CD14-positive monocyte (primary cell): Measurements from ENCODE around the gene RNF175. TPM values are rescaled to one million over a fixed set of nuclear protein-coding genes. Genes with fewer than 3 reads are reported as not detected.

Experiments
- DNase-seq, 3 donors: peaks; one replicate each; pipeline ENCODE4 v3.0.0-alpha.2; 2011 to 2022
- H2AFZ ChIP-seq: 2 replicates; pipeline ENCODE4 v1.6.0; 2012; ENCODE audit warnings: mild to moderate bottlenecking, low read depth, low read length, inconsistent platforms; ENCODE audit not compliant: insufficient read depth, poor library complexity, severe bottlenecking
- H3K27ac ChIP-seq, 2 donors: 1 replicate in 1 of 2; 2 replicates in 1 of 2; pipeline ENCODE4 v1.5.1; 2012 to 2013; ENCODE audit warnings: low read length in 2 of 2, control low read depth in 1 of 2, inconsistent platforms in 1 of 2, low read depth in 1 of 2, mild to moderate bottlenecking in 1 of 2
- H3K27me3 ChIP-seq, 2 donors: one replicate each; pipeline versions ENCODE4 v1.6.0 to v1.6.1; 2011 to 2013; ENCODE audit warnings: low read length in 2 of 2; ENCODE audit not compliant: control insufficient read depth in 2 of 2, insufficient read depth in 2 of 2
- H3K36me3 ChIP-seq, 2 donors: replicated peaks in 1 of 2; 1 replicate in 1 of 2; 2 replicates in 1 of 2; pipeline versions ENCODE4 v1.5.1 to v1.6.1; 2012 to 2013; ENCODE audit warnings: low read length in 2 of 2, control low read depth in 1 of 2, inconsistent platforms in 1 of 2, mild to moderate bottlenecking in 1 of 2; ENCODE audit not compliant: insufficient read depth in 2 of 2, control insufficient read depth in 1 of 2
- H3K4me1 ChIP-seq, 2 donors: 1 replicate in 1 of 2; 2 replicates in 1 of 2; pipeline versions ENCODE4 v1.5.1 to v1.6.1; 2012 to 2013; ENCODE audit warnings: low read length in 2 of 2, control low read depth in 1 of 2, inconsistent platforms in 1 of 2, mild to moderate bottlenecking in 1 of 2, moderate library complexity in 1 of 2; ENCODE audit not compliant: insufficient read depth in 2 of 2, control insufficient read depth in 1 of 2
- H3K4me2 ChIP-seq: replicated peaks from 2 replicates; pipeline ENCODE3; 2012; ENCODE audit warnings: low read length, moderate library complexity, mild to moderate bottlenecking; ENCODE audit not compliant: poor library complexity, severe bottlenecking; ENCODE audit errors: extremely low read depth
- H3K4me3 ChIP-seq, 3 experiments: fragments of 200-600 bp in 1 of 3; sonication (generic) in 1 of 3; replicated peaks in 1 of 3; 1 replicate in 2 of 3; 2 replicates in 1 of 3; pipeline ENCODE4 v1.5.1; 2011 to 2013; ENCODE audit warnings: low read length in 3 of 3, mild to moderate bottlenecking in 3 of 3, control low read depth in 2 of 3, low read depth in 2 of 3, inconsistent platforms in 1 of 3, moderate library complexity in 1 of 3
- H3K79me2 ChIP-seq: 2 replicates; pipeline ENCODE4 v1.6.0; 2012; ENCODE audit warnings: mild to moderate bottlenecking, control low read depth, inconsistent platforms, low read length, moderate library complexity; ENCODE audit not compliant: insufficient read depth
- H3K9ac ChIP-seq: 2 replicates; pipeline ENCODE4 v1.6.0; 2017; ENCODE audit warnings: low read length, mild to moderate bottlenecking; ENCODE audit not compliant: insufficient read depth, poor library complexity, severe bottlenecking
- H3K9me3 ChIP-seq, 2 donors: replicated peaks in 1 of 2; 1 replicate in 1 of 2; 2 replicates in 1 of 2; pipeline versions ENCODE4 v1.5.1 to v1.6.1; 2012 to 2013; ENCODE audit warnings: low read length in 2 of 2, control low read depth in 1 of 2; ENCODE audit not compliant: control insufficient read depth in 1 of 2, insufficient read depth in 1 of 2
- H4K20me1 ChIP-seq: 2 replicates; pipeline ENCODE4 v1.6.0; 2012; ENCODE audit warnings: mild to moderate bottlenecking, low read length, control low read depth, moderate library complexity; ENCODE audit not compliant: insufficient read depth
- H3K27ac Mint-ChIP-seq, 7 donors: one replicate each; pipeline ENCODE4 v1.8.0; 2020; ENCODE audit warnings: mild to moderate bottlenecking in 7 of 7, mixed read lengths in 7 of 7, moderate library complexity in 6 of 7, inconsistent platforms in 2 of 7
- H3K27me3 Mint-ChIP-seq, 3 donors: one replicate each; pipeline ENCODE4 v1.8.0; 2021 to 2022; ENCODE audit warnings: low read depth in 3 of 3, mild to moderate bottlenecking in 3 of 3, mixed read lengths in 3 of 3, moderate library complexity in 3 of 3, inconsistent platforms in 1 of 3
- H3K36me3 Mint-ChIP-seq, 2 donors: one replicate each; pipeline ENCODE4 v1.8.0; 2020; ENCODE audit warnings: mixed read lengths in 2 of 2, inconsistent platforms in 1 of 2, mild to moderate bottlenecking in 1 of 2
- H3K4me1 Mint-ChIP-seq: one replicate; pipeline ENCODE4 v1.8.0; 2020; ENCODE audit warnings: mild to moderate bottlenecking, mixed read lengths
- H3K4me3 Mint-ChIP-seq, 2 donors: one replicate each; pipeline ENCODE4 v1.8.0; 2020; ENCODE audit warnings: mild to moderate bottlenecking in 2 of 2, mixed read lengths in 2 of 2, moderate library complexity in 1 of 2
- H3K9me3 Mint-ChIP-seq, 7 donors: one replicate each; pipeline ENCODE4 v1.8.0; 2020 to 2022; ENCODE audit warnings: mixed read lengths in 7 of 7, mild to moderate bottlenecking in 6 of 7, moderate library complexity in 6 of 7, inconsistent platforms in 2 of 7
- WGBS: methylation state at CpG from one replicate; pipeline ENCODE4 v1.1.5; 2013; ENCODE audit warnings: missing lambda C conversion rate; ENCODE audit not compliant: insufficient coverage; 5-methylcytosine and 5-hydroxymethylcytosine counted together
- intact Hi-C, 2 donors: fragments of 100-400 bp; cut with micrococcal nuclease; formaldehyde crosslinking; loops; one replicate each; pipeline versions ENCODE4 v1.15.0 to v1.15.1; 2023
- polyA plus RNA-seq, 3 donors: library from polyadenylated mRNA; depleted of rRNA in 1 of 3; unstranded in 2 of 3; stranded (reverse) in 1 of 3; fragments of 300-500 nt in 2 of 3; fragments of >200 nt in 1 of 3; fragmentation: Illumina TruSeq in 2 of 3; gene quantifications; 1 replicate in 2 of 3; 2 replicates in 1 of 3; pipeline ENCODE4 v1.2.3, GENCODE V29; 2012 to 2021
- TF ChIP-seq, protein P1 (sequence below): fragments of 200-600 bp; IDR thresholded peaks from one replicate; pipeline ENCODE4 v1.8.0; 2022; ENCODE audit warnings: antibody characterized with exemption, mild to moderate bottlenecking

Gene RNF175
- polyA plus RNA-seq, 3 donors, result 0.36 to 0.91 (median 0.55) TPM

DNA sequence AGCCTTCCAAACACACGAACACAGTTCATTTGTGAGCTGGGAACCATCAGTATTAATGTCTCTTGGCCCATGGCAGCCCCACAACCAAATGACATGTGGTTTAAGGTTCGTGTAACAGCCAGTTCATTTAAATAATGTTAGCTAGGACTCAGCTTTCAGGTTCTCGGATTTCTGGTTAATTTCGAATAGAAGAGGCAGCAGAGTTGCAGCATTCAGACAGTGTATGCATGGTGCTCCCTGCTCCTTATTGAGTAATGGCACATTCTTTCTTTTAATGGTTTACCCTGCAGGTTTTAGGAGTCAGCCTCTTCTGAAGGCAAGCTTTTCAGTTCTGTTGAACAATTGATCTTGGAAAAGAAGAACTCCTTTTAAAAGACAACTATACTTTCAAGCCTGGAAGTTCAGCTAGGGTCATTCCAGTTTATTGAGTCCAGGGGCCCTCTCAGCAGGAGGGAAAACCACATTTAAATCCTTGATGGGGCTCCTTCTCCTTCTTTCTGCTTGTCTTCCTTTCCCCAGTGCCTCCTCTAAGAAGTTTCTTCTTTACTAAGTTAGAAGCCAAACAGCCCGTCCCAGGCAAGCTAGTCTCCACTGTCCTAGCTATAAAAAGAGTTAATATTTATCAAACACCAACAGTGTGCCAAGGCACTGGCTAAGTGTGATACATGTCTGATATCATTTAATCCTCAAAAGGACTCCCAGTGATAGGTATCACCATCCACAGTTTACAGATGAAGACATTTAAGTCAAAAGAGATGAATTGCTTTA, 5.0 kb upstream of the RNF175 start:
- H3K9me3 Mint-ChIP-seq, result peaks cover 0 to 6% (median 3%) of the 10 kb centered on the region in 7 donors
- DNase-seq, result no peak
- no peaks in the 10 kb centered on the region for H3K36me3 Mint-ChIP-seq
- no peak overlapping the region for H3K4me3 Mint-ChIP-seq
- 94% methylated on average over 5 of the region's 5 CpGs for WGBS
- Histone ChIP-seq H3K27me3 (peaks cover 0 to 19% of the 10 kb centered on the region in 2 donors), H3K79me2 (no peaks in the 10 kb centered on the region), H3K9ac (no peak overlapping the region), H3K4me2 (no peak overlapping the region), H3K36me3 (no peaks in the 10 kb centered on the region), H3K27ac (no peak overlapping the region), H3K9me3 (no peaks in the 10 kb centered on the region), H3K4me1 (peaks cover 5% of the 10 kb centered on the region in 2 donors), H2AFZ (no peak overlapping the region), H3K4me3 (no peak overlapping the region), H4K20me1 (no peaks in the 10 kb centered on the region)
- H3K27me3 Mint-ChIP-seq, result peaks cover 19 to 22% (median 21%) of the 10 kb centered on the region in 3 donors
- intact Hi-C loops, result no loop called here
- no peak overlapping the region for H3K27ac Mint-ChIP-seq
- TF ChIP-seq, protein P1, sequence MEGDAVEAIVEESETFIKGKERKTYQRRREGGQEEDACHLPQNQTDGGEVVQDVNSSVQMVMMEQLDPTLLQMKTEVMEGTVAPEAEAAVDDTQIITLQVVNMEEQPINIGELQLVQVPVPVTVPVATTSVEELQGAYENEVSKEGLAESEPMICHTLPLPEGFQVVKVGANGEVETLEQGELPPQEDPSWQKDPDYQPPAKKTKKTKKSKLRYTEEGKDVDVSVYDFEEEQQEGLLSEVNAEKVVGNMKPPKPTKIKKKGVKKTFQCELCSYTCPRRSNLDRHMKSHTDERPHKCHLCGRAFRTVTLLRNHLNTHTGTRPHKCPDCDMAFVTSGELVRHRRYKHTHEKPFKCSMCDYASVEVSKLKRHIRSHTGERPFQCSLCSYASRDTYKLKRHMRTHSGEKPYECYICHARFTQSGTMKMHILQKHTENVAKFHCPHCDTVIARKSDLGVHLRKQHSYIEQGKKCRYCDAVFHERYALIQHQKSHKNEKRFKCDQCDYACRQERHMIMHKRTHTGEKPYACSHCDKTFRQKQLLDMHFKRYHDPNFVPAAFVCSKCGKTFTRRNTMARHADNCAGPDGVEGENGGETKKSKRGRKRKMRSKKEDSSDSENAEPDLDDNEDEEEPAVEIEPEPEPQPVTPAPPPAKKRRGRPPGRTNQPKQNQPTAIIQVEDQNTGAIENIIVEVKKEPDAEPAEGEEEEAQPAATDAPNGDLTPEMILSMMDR, result no peak
- H3K4me1 Mint-ChIP-seq, result peaks cover 4% of the 10 kb centered on the region

DNA sequence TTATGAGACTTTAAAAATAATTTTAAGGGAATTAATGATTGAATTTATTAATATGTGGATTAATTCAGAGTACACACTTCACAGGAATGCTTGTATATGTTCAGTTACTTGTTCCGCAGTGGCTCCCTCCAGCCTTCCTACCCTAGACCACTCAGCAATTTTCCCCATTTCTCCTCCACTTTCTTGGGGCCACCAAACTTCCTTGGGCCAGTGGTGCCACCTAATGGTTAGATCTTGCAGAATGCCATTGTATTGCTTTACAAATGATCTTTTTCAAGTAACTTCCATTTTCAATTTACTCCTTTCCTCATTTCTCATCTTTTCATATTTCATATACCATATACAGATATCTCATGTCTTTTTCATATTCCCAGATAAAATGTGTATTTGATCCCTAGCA, 3.6 kb upstream of the RNF175 start:
- no peaks in the 10 kb centered on the region for H4K20me1 ChIP-seq
- no peaks in the 10 kb centered on the region for H3K36me3 ChIP-seq
- no peak overlapping the region for H2AFZ ChIP-seq
- H3K79me2 ChIP-seq, result no peaks in the 10 kb centered on the region
- no peak overlapping the region for H3K4me2 ChIP-seq
- peak in 1 of 3 donors; percentile 25 for DNase-seq
- peaks cover 0 to 11% (median 3%) of the 10 kb centered on the region in 7 donors for H3K9me3 Mint-ChIP-seq
- H3K36me3 Mint-ChIP-seq, result peaks cover 0 to 5% of the 10 kb centered on the region in 2 donors
- no peak overlapping the region for H3K4me3 ChIP-seq
- H3K4me1 Mint-ChIP-seq, result peaks cover 11% of the 10 kb centered on the region
- H3K4me3 Mint-ChIP-seq, result no peak overlapping the region
- TF ChIP-seq, protein P1, result peak; percentile 62
- H3K9me3 ChIP-seq, result no peaks in the 10 kb centered on the region
- H3K4me1 ChIP-seq, result peaks cover 10 to 13% of the 10 kb centered on the region in 2 donors
- no peak overlapping the region for H3K27ac Mint-ChIP-seq
- WGBS, result no CpG with 5 or more reads among the region's 1 CpG
- no peak overlapping the region for H3K27ac ChIP-seq
- intact Hi-C loops, result no loop called here
- H3K27me3 Mint-ChIP-seq, result peaks cover 31 to 32% (median 32%) of the 10 kb centered on the region in 3 donors
- H3K27me3 ChIP-seq, result peaks cover 3 to 30% of the 10 kb centered on the region in 2 donors
- no peak overlapping the region for H3K9ac ChIP-seq
